22Rv1 (cell line): ENCODE measurements around the gene ITPKC.

Experiments used
- ZFX ChIP-seq: fragments of 450-650 bp; IDR thresholded peaks from 2 replicates; pipeline ENCODE4 v1.6.1; 2017; ENCODE audit warnings: antibody characterized with exemption, borderline replicate concordance
- TF ChIP-seq, protein P1 (sequence below): fragments of 450-650 bp; IDR thresholded peaks from 2 replicates; pipeline ENCODE4 v1.5.1; 2017; ENCODE audit warnings: mild to moderate bottlenecking

DNA sequence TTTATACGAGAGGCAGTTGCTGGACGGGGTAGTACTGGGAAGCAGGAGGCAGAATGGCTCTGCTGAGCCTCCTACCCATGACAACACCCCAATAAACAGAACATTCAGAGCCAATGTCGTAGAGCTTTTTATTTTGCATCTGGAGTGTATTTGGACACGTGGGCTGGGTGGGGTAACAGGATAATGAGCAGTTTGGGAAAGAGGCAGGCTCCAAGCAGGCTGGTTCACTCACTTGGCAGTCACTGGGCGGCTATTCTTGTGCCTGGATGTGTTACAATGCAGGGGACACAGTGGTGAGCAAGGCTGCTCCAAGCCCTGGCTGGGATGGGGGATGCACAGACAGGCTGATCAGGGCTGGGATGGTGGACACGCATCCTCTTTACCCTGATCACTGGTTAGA lies 23.8 kb downstream of the ITPKC start:
- TF ChIP-seq, protein P1, sequence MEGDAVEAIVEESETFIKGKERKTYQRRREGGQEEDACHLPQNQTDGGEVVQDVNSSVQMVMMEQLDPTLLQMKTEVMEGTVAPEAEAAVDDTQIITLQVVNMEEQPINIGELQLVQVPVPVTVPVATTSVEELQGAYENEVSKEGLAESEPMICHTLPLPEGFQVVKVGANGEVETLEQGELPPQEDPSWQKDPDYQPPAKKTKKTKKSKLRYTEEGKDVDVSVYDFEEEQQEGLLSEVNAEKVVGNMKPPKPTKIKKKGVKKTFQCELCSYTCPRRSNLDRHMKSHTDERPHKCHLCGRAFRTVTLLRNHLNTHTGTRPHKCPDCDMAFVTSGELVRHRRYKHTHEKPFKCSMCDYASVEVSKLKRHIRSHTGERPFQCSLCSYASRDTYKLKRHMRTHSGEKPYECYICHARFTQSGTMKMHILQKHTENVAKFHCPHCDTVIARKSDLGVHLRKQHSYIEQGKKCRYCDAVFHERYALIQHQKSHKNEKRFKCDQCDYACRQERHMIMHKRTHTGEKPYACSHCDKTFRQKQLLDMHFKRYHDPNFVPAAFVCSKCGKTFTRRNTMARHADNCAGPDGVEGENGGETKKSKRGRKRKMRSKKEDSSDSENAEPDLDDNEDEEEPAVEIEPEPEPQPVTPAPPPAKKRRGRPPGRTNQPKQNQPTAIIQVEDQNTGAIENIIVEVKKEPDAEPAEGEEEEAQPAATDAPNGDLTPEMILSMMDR = no peak
- no peak for TF ChIP-seq ZFX
